Body of pancreas (tissue), 4 donors: ENCODE measurements around the gene EFCAB6. TPM values are rescaled to one million over a fixed set of nuclear protein-coding genes. Genes with fewer than 3 reads are reported as not detected.

Experiments
- ATAC-seq: fragments of 150-250 bp; one replicate; pipeline ENCODE4 v1.9.1; 2016
- DNase-seq, 4 donors: peaks; one replicate each; pipeline ENCODE4 v3.0.0-alpha.2; 2019
- H3K27ac ChIP-seq, 4 donors: fragments of 200-600 bp; sonication (generic); 1 replicate in 3 of 4; 2 replicates in 1 of 4; pipeline versions ENCODE4 v1.5.1 to v1.6.1; 2016 to 2019; ENCODE audit warnings: mild to moderate bottlenecking in 1 of 4, mixed read lengths in 1 of 4, moderate library complexity in 1 of 4
- H3K27me3 ChIP-seq, 2 donors: fragments of 200-600 bp; sonication (generic); one replicate each; pipeline ENCODE4 v1.6.0; 2016; ENCODE audit warnings: mild to moderate bottlenecking in 1 of 2
- H3K36me3 ChIP-seq, 2 donors: fragments of 200-600 bp; sonication (generic); replicated peaks in 1 of 2; 2 replicates each; pipeline ENCODE4 v1.5.1; 2016; ENCODE audit warnings: low read depth in 2 of 2; ENCODE audit not compliant: insufficient read depth in 1 of 2
- H3K4me1 ChIP-seq: fragments of 200-600 bp; sonication (generic); one replicate; pipeline ENCODE4 v1.6.0; 2016
- H3K4me3 ChIP-seq, 2 donors: fragments of 200-600 bp; sonication (generic); 1 replicate in 1 of 2; 2 replicates in 1 of 2; pipeline ENCODE4 v1.5.1; 2016 to 2019
- H3K9me3 ChIP-seq, 3 donors: fragments of 200-600 bp; sonication (generic); 1 replicate in 2 of 3; 2 replicates in 1 of 3; pipeline ENCODE4 v1.5.1; 2016
- CTCF ChIP-seq, 7 experiments: fragments of 450-650 bp in 4 of 7; fragments of 200-600 bp in 3 of 7; sonication (generic) in 3 of 7; IDR thresholded peaks; one replicate each; pipeline ENCODE4 v1.5.1; 2016 to 2019; ENCODE audit warnings: antibody characterized with exemption in 7 of 7
- POLR2A ChIP-seq, 3 donors: fragments of 450-650 bp; IDR thresholded peaks; one replicate each; pipeline ENCODE4 v1.6.1; 2016; ENCODE audit warnings: antibody characterized with exemption in 3 of 3, mild to moderate bottlenecking in 2 of 3
- WGBS, 2 donors: methylation state at CpG; one replicate each; pipeline ENCODE4 v1.1.5; 2017; 5-methylcytosine and 5-hydroxymethylcytosine counted together
- intact Hi-C: fragments of 100-400 bp; cut with DNase I; formaldehyde crosslinking; loops from one replicate; pipeline ENCODE4 v1.15.1; 2023
- total RNA-seq, 2 donors: library from RNA; depleted of rRNA; stranded (reverse); fragments of >200 nt; gene quantifications; one replicate each; pipeline ENCODE4 v1.1.0, GENCODE V29; 2016

EFCAB6 gene
- total RNA-seq, 2 donors from 2014 or later, result 4.0 to 4.4 TPM

GRCh38 chr22:43838571-43839307 lies 26.6 kb upstream of the EFCAB6 start:
- TF ChIP-seq POLR2A (IDR thresholded peaks at IDR 0.05) (no peak), CTCF (IDR thresholded peaks at IDR 0.05) (no peak)
- H3K36me3 ChIP-seq, result no peaks in the 10 kb centered on the region
- no peak overlapping the region for H3K4me3 ChIP-seq
- 84 to 86% methylated on average over 22 to 25 of the region's 25 CpGs for WGBS, 2 donors
- no peaks in the 10 kb centered on the region for H3K9me3 ChIP-seq
- no peak for DNase-seq
- no peak for ATAC-seq
- H3K27ac ChIP-seq, result no peak overlapping the region
- no peaks in the 10 kb centered on the region for H3K4me1 ChIP-seq
- no peaks in the 10 kb centered on the region for H3K27me3 ChIP-seq
- intact Hi-C loops, result no loop called here

- no peak overlapping the region for H3K27ac ChIP-seq
- no peak for ATAC-seq
- 66 to 86% methylated on average over 5 to 10 of the region's 10 CpGs for WGBS, 2 donors
- DNase-seq, result no peak
- H3K4me1 ChIP-seq, result no peaks in the 10 kb centered on the region
- H3K9me3 ChIP-seq, result no peaks in the 10 kb centered on the region
- no peak overlapping the region for H3K4me3 ChIP-seq
- TF ChIP-seq POLR2A (IDR thresholded peaks at IDR 0.05) (no peak), CTCF (IDR thresholded peaks at IDR 0.05) (no peak)
- no peaks in the 10 kb centered on the region for H3K36me3 ChIP-seq
- intact Hi-C loops, result no loop called here
- H3K27me3 ChIP-seq, result no peaks in the 10 kb centered on the region
Measured at GRCh38 chr22:43838161-43838560, 26.1 kb upstream of the EFCAB6 start.

- TF ChIP-seq POLR2A (IDR thresholded peaks at IDR 0.05) (no peak), CTCF (IDR thresholded peaks at IDR 0.05) (no peak)
- no peak for ATAC-seq
- H3K36me3 ChIP-seq, result no peaks in the 10 kb centered on the region
- H3K4me1 ChIP-seq, result no peaks in the 10 kb centered on the region
- no peak overlapping the region for H3K4me3 ChIP-seq
- no peaks in the 10 kb centered on the region for H3K9me3 ChIP-seq
- intact Hi-C loops, result no loop called here
- no peaks in the 10 kb centered on the region for H3K27me3 ChIP-seq
- no peak overlapping the region for H3K27ac ChIP-seq
- 59 to 66% methylated on average over 6 to 9 of the region's 9 CpGs for WGBS, 2 donors
- no peak for DNase-seq
Measured at GRCh38 chr22:43837666-43838065, 25.6 kb upstream of the EFCAB6 start.

- Histone ChIP-seq H3K4me1 (no peaks in the 10 kb centered on the region), H3K36me3 (no peaks in the 10 kb centered on the region), H3K27me3 (no peaks in the 10 kb centered on the region), H3K27ac (no peak overlapping the region), H3K9me3 (no peaks in the 10 kb centered on the region), H3K4me3 (no peak overlapping the region)
- WGBS, 2 donors, result 65 to 68% methylated on average over 13 of the region's 13 CpGs
- ATAC-seq, result no peak
- DNase-seq, result no peak
- TF ChIP-seq CTCF (IDR thresholded peaks at IDR 0.05) (no peak), POLR2A (IDR thresholded peaks at IDR 0.05) (no peak)
- intact Hi-C loops, result no loop called here
Measured at GRCh38 chr22:43835736-43836135, 23.6 kb upstream of the EFCAB6 start.

GRCh38 chr22:43835166-43835565 lies 23.1 kb upstream of the EFCAB6 start:
- 45 to 68% methylated on average over 3 to 12 of the region's 12 CpGs for WGBS, 2 donors
- Histone ChIP-seq H3K27ac (no peak overlapping the region), H3K36me3 (no peaks in the 10 kb centered on the region), H3K4me3 (no peak overlapping the region), H3K9me3 (no peaks in the 10 kb centered on the region), H3K4me1 (no peaks in the 10 kb centered on the region), H3K27me3 (no peaks in the 10 kb centered on the region)
- TF ChIP-seq POLR2A (IDR thresholded peaks at IDR 0.05) (no peak), CTCF (IDR thresholded peaks at IDR 0.05) (no peak)
- intact Hi-C loops, result no loop called here
- ATAC-seq, result no peak
- DNase-seq, result no peak
